ENCODE results near the gene BEX5. TPM values are rescaled to one million over a fixed set of nuclear protein-coding genes. Genes with fewer than 3 reads are reported as not detected.
"Not testable (repeated sequence)": the region's sequence is repeated elsewhere in the genome, so short reads cannot be mapped to it uniquely, and the experiment has no call there.

BEX5 gene
- total RNA-seq, 1 donor from 2014 or later = 0.36 TPM

GRCh38 chrX:102138064-102138463 is 17.7 kb downstream of the BEX5 start:
- no peak overlapping the region for H3K27ac Mint-ChIP-seq
- H3K4me3 Mint-ChIP-seq = no peak overlapping the region
- DNase-seq (ENCODE audit: low spot score in 2 of 2, unreplicated experiment in 2 of 2) = no peak
- no peaks in the 10 kb centered on the region for H3K4me1 Mint-ChIP-seq
- TF ChIP-seq, protein P1, sequence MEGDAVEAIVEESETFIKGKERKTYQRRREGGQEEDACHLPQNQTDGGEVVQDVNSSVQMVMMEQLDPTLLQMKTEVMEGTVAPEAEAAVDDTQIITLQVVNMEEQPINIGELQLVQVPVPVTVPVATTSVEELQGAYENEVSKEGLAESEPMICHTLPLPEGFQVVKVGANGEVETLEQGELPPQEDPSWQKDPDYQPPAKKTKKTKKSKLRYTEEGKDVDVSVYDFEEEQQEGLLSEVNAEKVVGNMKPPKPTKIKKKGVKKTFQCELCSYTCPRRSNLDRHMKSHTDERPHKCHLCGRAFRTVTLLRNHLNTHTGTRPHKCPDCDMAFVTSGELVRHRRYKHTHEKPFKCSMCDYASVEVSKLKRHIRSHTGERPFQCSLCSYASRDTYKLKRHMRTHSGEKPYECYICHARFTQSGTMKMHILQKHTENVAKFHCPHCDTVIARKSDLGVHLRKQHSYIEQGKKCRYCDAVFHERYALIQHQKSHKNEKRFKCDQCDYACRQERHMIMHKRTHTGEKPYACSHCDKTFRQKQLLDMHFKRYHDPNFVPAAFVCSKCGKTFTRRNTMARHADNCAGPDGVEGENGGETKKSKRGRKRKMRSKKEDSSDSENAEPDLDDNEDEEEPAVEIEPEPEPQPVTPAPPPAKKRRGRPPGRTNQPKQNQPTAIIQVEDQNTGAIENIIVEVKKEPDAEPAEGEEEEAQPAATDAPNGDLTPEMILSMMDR (IDR thresholded peaks at IDR 0.05; ENCODE audit: unreplicated experiment) = no peak
- peaks cover 5% of the 10 kb centered on the region for H3K36me3 Mint-ChIP-seq
- H3K27me3 Mint-ChIP-seq (ENCODE audit: low read depth) = no peaks in the 10 kb centered on the region
- peaks cover 47% of the 10 kb centered on the region for H3K9me3 Mint-ChIP-seq

DNA sequence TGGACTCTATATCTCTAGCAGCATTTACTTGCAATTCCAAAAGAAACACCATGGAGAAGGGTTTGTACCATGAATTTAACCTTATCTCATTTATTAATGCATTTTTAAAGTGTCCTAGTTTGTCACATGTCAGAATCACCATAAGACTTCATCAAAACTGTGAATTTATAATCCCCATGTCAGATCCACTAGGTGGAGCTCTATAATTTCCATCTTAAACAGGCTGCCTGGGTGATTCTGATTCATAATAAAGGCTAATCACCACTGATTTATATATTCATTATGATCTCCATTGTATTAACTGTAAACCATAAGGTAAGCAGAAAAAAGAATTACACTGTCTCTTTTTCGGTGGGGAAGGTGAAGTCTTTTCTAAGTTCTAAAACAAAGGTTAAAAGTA is 26.3 kb downstream of the BEX5 start:
- H3K4me1 Mint-ChIP-seq = no peaks in the 10 kb centered on the region
- DNase-seq (ENCODE audit: low spot score in 2 of 2, unreplicated experiment in 2 of 2) = no peak
- H3K9me3 Mint-ChIP-seq = peaks cover 33% of the 10 kb centered on the region
- no peak overlapping the region for H3K4me3 Mint-ChIP-seq
- TF ChIP-seq, protein P1 (IDR thresholded peaks at IDR 0.05; ENCODE audit: unreplicated experiment) = no peak
- H3K27me3 Mint-ChIP-seq (ENCODE audit: low read depth) = peaks cover 32% of the 10 kb centered on the region
- H3K36me3 Mint-ChIP-seq = no peaks in the 10 kb centered on the region
- H3K27ac Mint-ChIP-seq = no peak overlapping the region

DNA sequence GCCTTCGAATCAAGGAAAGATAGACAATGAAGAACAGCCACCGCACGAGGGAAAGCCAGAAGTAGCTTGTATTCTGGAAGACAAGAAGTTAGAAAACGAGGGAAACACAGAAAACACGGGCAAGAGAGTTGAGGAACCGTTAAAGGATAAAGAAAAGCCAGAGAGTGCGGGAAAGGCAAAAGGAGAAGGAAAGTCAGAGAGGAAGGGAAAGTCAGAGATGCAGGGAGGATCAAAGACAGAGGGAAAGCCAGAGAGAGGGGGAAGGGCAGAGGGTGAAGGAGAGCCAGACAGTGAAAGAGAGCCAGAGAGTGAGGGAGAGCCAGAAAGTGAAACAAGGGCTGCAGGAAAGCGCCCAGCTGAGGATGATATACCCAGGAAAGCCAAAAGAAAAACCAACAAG is 28.9 kb downstream of the BEX5 start:
- peaks cover 46% of the 10 kb centered on the region for H3K27me3 Mint-ChIP-seq (ENCODE audit: low read depth)
- no peaks in the 10 kb centered on the region for H3K36me3 Mint-ChIP-seq
- H3K4me3 Mint-ChIP-seq = no peak overlapping the region
- H3K9me3 Mint-ChIP-seq = peaks cover 32% of the 10 kb centered on the region
- no peak overlapping the region for H3K27ac Mint-ChIP-seq
- TF ChIP-seq, protein P1 (IDR thresholded peaks at IDR 0.05; ENCODE audit: unreplicated experiment) = no peak
- H3K4me1 Mint-ChIP-seq = no peaks in the 10 kb centered on the region
- DNase-seq (ENCODE audit: low spot score in 2 of 2, unreplicated experiment in 2 of 2) = no peak

GRCh38 chrX:102126080-102126818 is 29.5 kb downstream of the BEX5 start:
- H3K9me3 Mint-ChIP-seq = peaks cover 32% of the 10 kb centered on the region
- H3K27me3 Mint-ChIP-seq (ENCODE audit: low read depth) = peaks cover 46% of the 10 kb centered on the region
- not testable (repeated sequence) for H3K4me1 Mint-ChIP-seq; DNase-seq (ENCODE audit: low spot score in 2 of 2, unreplicated experiment in 2 of 2); H3K27ac Mint-ChIP-seq; H3K36me3 Mint-ChIP-seq
- H3K4me3 Mint-ChIP-seq = peak overlapping the region; percentile 31

DNA sequence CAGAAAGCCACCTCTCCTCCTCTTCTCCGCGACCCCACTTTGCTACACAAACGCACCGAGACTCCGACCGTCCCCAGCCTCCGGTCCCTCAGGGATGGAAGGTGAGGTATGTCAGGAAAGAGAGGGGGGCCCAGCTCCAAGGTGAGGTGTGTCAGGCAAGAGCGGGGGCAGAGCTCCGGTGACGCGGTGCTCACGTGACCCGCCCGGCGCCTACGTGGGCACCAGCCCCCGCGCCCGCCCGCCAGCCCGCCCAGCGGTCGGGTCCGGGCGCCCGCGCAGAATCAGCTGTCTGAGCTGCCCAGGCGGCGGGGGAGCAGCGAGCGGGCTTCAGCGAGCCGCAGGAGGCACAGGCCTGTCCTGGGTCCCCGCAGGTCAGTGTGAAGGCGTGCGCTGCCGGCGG is 30.3 kb downstream of the BEX5 start, which contains the start of gene TCEAL2:
TCEAL2 (plus strand) TSS at position 244 of the 400 bp plus-strand sequence. CDS start 1,152 bp downstream, outside the sequence.
- peaks cover 34% of the 10 kb centered on the region for H3K9me3 Mint-ChIP-seq
- H3K36me3 Mint-ChIP-seq; DNase-seq (ENCODE audit: low spot score in 2 of 2, unreplicated experiment in 2 of 2); H3K27ac Mint-ChIP-seq; H3K4me1 Mint-ChIP-seq: not testable (repeated sequence)
- H3K4me3 Mint-ChIP-seq = peak within 1 kb of the TSS; percentile 51
- H3K27me3 Mint-ChIP-seq (ENCODE audit: low read depth) = peaks cover 46% of the 10 kb centered on the region

- H3K27ac Mint-ChIP-seq; H3K36me3 Mint-ChIP-seq; H3K4me1 Mint-ChIP-seq; DNase-seq (ENCODE audit: low spot score in 2 of 2, unreplicated experiment in 2 of 2): not testable (repeated sequence)
- peaks cover 46% of the 10 kb centered on the region for H3K27me3 Mint-ChIP-seq (ENCODE audit: low read depth)
- peak overlapping the region; percentile 51 for H3K4me3 Mint-ChIP-seq
- peaks cover 35% of the 10 kb centered on the region for H3K9me3 Mint-ChIP-seq
These were observed 30.8 kb downstream of the BEX5 start for GRCh38 chrX:102125014-102125413.

DNA sequence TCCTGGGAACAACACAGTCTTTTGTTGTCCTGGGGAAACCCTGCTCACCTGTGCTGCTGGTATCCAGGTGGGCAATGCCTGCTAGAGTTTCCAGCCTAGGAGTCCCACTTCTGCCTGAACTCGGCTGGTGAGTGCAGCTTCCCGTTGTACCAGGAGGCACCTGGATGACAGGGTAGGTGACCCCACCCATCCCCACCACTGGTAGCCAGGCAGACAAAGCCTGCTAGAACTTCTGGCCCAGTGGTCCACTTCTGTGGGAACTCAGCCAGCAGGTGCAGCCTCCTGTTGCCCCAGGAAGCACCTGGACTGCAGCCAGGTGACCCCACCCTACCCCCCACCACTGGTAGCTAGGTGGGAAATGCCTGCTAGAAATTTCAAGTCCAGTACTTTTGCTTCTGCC is 40.0 kb downstream of the BEX5 start:
- H3K4me3 Mint-ChIP-seq = no peak overlapping the region
- H3K4me1 Mint-ChIP-seq = no peaks in the 10 kb centered on the region
- H3K9me3 Mint-ChIP-seq = peaks cover 57% of the 10 kb centered on the region
- TF ChIP-seq, protein P1 (IDR thresholded peaks at IDR 0.05; ENCODE audit: unreplicated experiment) = no peak
- H3K27ac Mint-ChIP-seq = no peak overlapping the region
- H3K36me3 Mint-ChIP-seq = no peaks in the 10 kb centered on the region
- no peaks in the 10 kb centered on the region for H3K27me3 Mint-ChIP-seq (ENCODE audit: low read depth)
- DNase-seq (ENCODE audit: low spot score in 2 of 2, unreplicated experiment in 2 of 2) = no peak
